Upper lobe of right lung (tissue), 1 donor: ENCODE measurements around the gene SORL1. TPM values are rescaled to one million over a fixed set of nuclear protein-coding genes. Genes with fewer than 3 reads are reported as not detected.

Experiments
- ATAC-seq: fragments of 200-7000 bp; cut with Tn5 transposase; one replicate; pipeline ENCODE4 v1.9.1; 2020; ENCODE audit warnings: mild to moderate bottlenecking, moderate library complexity
- DNase-seq: peaks from one replicate; pipeline ENCODE4 v3.0.0-alpha.2; 2020
- H3K27ac ChIP-seq: fragments of 200-600 bp; one replicate; pipeline ENCODE4 v1.8.0; 2022
- H3K27me3 ChIP-seq: fragments of 200-600 bp; one replicate; pipeline ENCODE4 v1.8.0; 2022; ENCODE audit warnings: mild to moderate bottlenecking
- H3K36me3 ChIP-seq: fragments of 200-600 bp; one replicate; pipeline ENCODE4 v1.8.0; 2022
- H3K4me1 ChIP-seq: fragments of 200-600 bp; one replicate; pipeline ENCODE4 v1.8.0; 2022
- H3K4me3 ChIP-seq: fragments of 200-600 bp; one replicate; pipeline ENCODE4 v1.8.0; 2022; ENCODE audit warnings: mild to moderate bottlenecking
- H3K9me3 ChIP-seq: fragments of 200-600 bp; one replicate; pipeline ENCODE4 v1.8.0; 2022
- CTCF ChIP-seq: fragments of 200-600 bp; IDR thresholded peaks from one replicate; pipeline ENCODE4 v1.8.0; 2022; ENCODE audit warnings: antibody characterized with exemption
- intact Hi-C: fragments of 100-400 bp; cut with DNase I; formaldehyde crosslinking; loops from one replicate; pipeline ENCODE4 v1.11.0; 2022
- total RNA-seq: library from RNA; stranded (reverse); fragmentation: NEBNext Ultra II Directional; extraction: Animal tissue kit (Norgen Biotek cat#: 25700); gene quantifications from one replicate; pipeline ENCODE4 v1.2.1, GENCODE V29; 2021
- donor health status: DM: no; HTN: yes; CAD: no; lungs with severe emphysema.

SORL1 gene
- total RNA-seq, 1 donor from 2014 or later, result 48.3 TPM

- ATAC-seq (peak; percentile 55), DNase-seq (no peak)
- no peak overlapping the region for H3K27ac ChIP-seq
- intact Hi-C loops, result no loop called here
- H3K4me3 ChIP-seq, result no peak overlapping the region
- H3K9me3 ChIP-seq, result no peaks in the 10 kb centered on the region
- no peaks in the 10 kb centered on the region for H3K27me3 ChIP-seq
- TF ChIP-seq CTCF, result no peak
- H3K4me1 ChIP-seq, result peaks cover 10% of the 10 kb centered on the region
- H3K36me3 ChIP-seq, result peaks cover 4% of the 10 kb centered on the region
Measured at GRCh38 chr11:121494355-121495099, 42.4 kb downstream of the SORL1 start.

- H3K27ac ChIP-seq, result no peak overlapping the region
- DNase-seq (no peak), ATAC-seq (peak; percentile 70)
- peaks cover 10% of the 10 kb centered on the region for H3K4me1 ChIP-seq
- intact Hi-C loops, result no loop called here
- H3K9me3 ChIP-seq, result no peaks in the 10 kb centered on the region
- no peak for TF ChIP-seq CTCF
- H3K36me3 ChIP-seq, result peaks cover 4% of the 10 kb centered on the region
- no peaks in the 10 kb centered on the region for H3K27me3 ChIP-seq
- H3K4me3 ChIP-seq, result no peak overlapping the region
Measured at GRCh38 chr11:121497176-121497998, 45.3 kb downstream of the SORL1 start.

GRCh38 chr11:121499405-121499804 lies 47.3 kb downstream of the SORL1 start:
- no peak for DNase-seq
- Histone ChIP-seq H3K27me3 (no peaks in the 10 kb centered on the region), H3K9me3 (no peaks in the 10 kb centered on the region), H3K4me3 (no peak overlapping the region), H3K36me3 (peaks cover 4% of the 10 kb centered on the region), H3K4me1 (peaks cover 7% of the 10 kb centered on the region), H3K27ac (no peak overlapping the region)
- no peak for TF ChIP-seq CTCF
- no peak for ATAC-seq
- intact Hi-C loops, result no loop called here

GRCh38 chr11:121500275-121500674 lies 48.2 kb downstream of the SORL1 start:
- ATAC-seq (no peak), DNase-seq (no peak)
- TF ChIP-seq CTCF, result no peak
- no peak overlapping the region for H3K4me3 ChIP-seq
- H3K4me1 ChIP-seq, result no peaks in the 10 kb centered on the region
- no peak overlapping the region for H3K27ac ChIP-seq
- H3K27me3 ChIP-seq, result no peaks in the 10 kb centered on the region
- peaks cover 4% of the 10 kb centered on the region for H3K36me3 ChIP-seq
- intact Hi-C loops, result no loop called here
- no peaks in the 10 kb centered on the region for H3K9me3 ChIP-seq

- Histone ChIP-seq H3K4me1 (no peaks in the 10 kb centered on the region), H3K27ac (no peak overlapping the region), H3K9me3 (no peaks in the 10 kb centered on the region), H3K36me3 (peaks cover 4% of the 10 kb centered on the region), H3K27me3 (no peaks in the 10 kb centered on the region), H3K4me3 (no peak overlapping the region)
- TF ChIP-seq CTCF, result no peak
- DNase-seq, result no peak
- ATAC-seq, result no peak
- intact Hi-C loops, result no loop called here
Measured at GRCh38 chr11:121500717-121501116, 48.6 kb downstream of the SORL1 start.
